GM23338 (cell line): ENCODE results near the gene FBXW4. TPM values are rescaled to one million over a fixed set of nuclear protein-coding genes. Genes with fewer than 3 reads are reported as not detected.

Experiments
- ATAC-seq: fragments of 200-7000 bp; cut with Tn5 transposase; 3 replicates; pipeline ENCODE4 v1.9.1; 2020
- DNase-seq: peaks from one replicate; pipeline ENCODE4 v3.0.0-alpha.2; 2015; ENCODE audit warnings: low spot score
- H2AFZ ChIP-seq: fragments of 200-600 bp; sonication (generic); 2 replicates; pipeline ENCODE4 v1.8.0; 2016; ENCODE audit warnings: antibody characterized with exemption, mild to moderate bottlenecking, moderate library complexity
- H3F3A ChIP-seq: fragments of 200-600 bp; sonication (generic); replicated peaks from 2 replicates; pipeline ENCODE4 v1.8.0; 2017; ENCODE audit warnings: antibody characterized with exemption, mixed run types, low read depth
- H3K27ac ChIP-seq: fragments of 200-600 bp; sonication (generic); 2 replicates; pipeline ENCODE4 v1.6.1; 2016; ENCODE audit warnings: low read depth
- H3K27me3 ChIP-seq: fragments of 200-600 bp; sonication (generic); 2 replicates; pipeline ENCODE4 v1.8.0; 2016; ENCODE audit warnings: mild to moderate bottlenecking, mixed run types, moderate library complexity; ENCODE audit not compliant: insufficient read depth
- H3K36me3 ChIP-seq: fragments of 200-600 bp; sonication (generic); 2 replicates; pipeline ENCODE4 v1.8.0; 2016; ENCODE audit warnings: mild to moderate bottlenecking; ENCODE audit not compliant: insufficient read depth
- H3K4me1 ChIP-seq: fragments of 200-600 bp; sonication (generic); 2 replicates; pipeline ENCODE4 v1.8.0; 2016; ENCODE audit warnings: mild to moderate bottlenecking, moderate library complexity; ENCODE audit not compliant: insufficient read depth
- H3K4me2 ChIP-seq: fragments of 200-600 bp; sonication (generic); 2 replicates; pipeline ENCODE4 v1.7.1; 2017; ENCODE audit warnings: mixed run types
- H3K4me3 ChIP-seq: fragments of 200-600 bp; sonication (generic); 2 replicates; pipeline ENCODE4 v1.6.1; 2016; ENCODE audit warnings: mixed run types
- H3K79me2 ChIP-seq: fragments of 200-600 bp; sonication (generic); replicated peaks from 2 replicates; pipeline ENCODE4 v1.8.0; 2017; ENCODE audit warnings: mild to moderate bottlenecking; ENCODE audit not compliant: insufficient read depth
- H3K9me2 ChIP-seq: fragments of 200-600 bp; sonication (generic); 2 replicates; pipeline ENCODE4 v1.8.0; 2017; ENCODE audit not compliant: insufficient read depth
- H4K20me1 ChIP-seq: fragments of 200-600 bp; sonication (generic); replicated peaks from 2 replicates; pipeline ENCODE4 v1.8.0; 2017; ENCODE audit warnings: mild to moderate bottlenecking; ENCODE audit not compliant: insufficient read depth
- H3K27ac Mint-ChIP-seq: 2 replicates; pipeline ENCODE4 v1.8.0; 2020; ENCODE audit warnings: inconsistent platforms, mild to moderate bottlenecking, moderate library complexity, mixed read lengths
- H3K27me3 Mint-ChIP-seq: 3 replicates; pipeline ENCODE4 v1.8.0; 2022; ENCODE audit warnings: low read depth, mild to moderate bottlenecking, moderate library complexity, mixed read lengths, inconsistent platforms; ENCODE audit not compliant: insufficient read depth, poor library complexity
- H3K36me3 Mint-ChIP-seq: 3 replicates; pipeline ENCODE4 v1.8.0; 2021; ENCODE audit warnings: low read depth, mild to moderate bottlenecking, inconsistent platforms, moderate library complexity, mixed read lengths
- H3K4me1 Mint-ChIP-seq: 3 replicates; pipeline ENCODE4 v1.8.0; 2020; ENCODE audit warnings: mild to moderate bottlenecking, inconsistent platforms, mixed read lengths
- H3K4me3 Mint-ChIP-seq: 3 replicates; pipeline ENCODE4 v1.8.0; 2021; ENCODE audit warnings: moderate library complexity, mild to moderate bottlenecking, inconsistent platforms, mixed read lengths
- H3K9me3 Mint-ChIP-seq: 3 replicates; pipeline ENCODE4 v1.8.0; 2020; ENCODE audit warnings: moderate library complexity, mild to moderate bottlenecking, inconsistent platforms, mixed read lengths
- CREB1 ChIP-seq: fragments of 250-450 bp; sonication (Bioruptor Pico); IDR thresholded peaks from 2 replicates; pipeline ENCODE4 v1.5.0; 2020; ENCODE audit warnings: low read depth, mild to moderate bottlenecking, moderate library complexity
- EZH2 ChIP-seq: fragments of 200-600 bp; sonication (generic); IDR thresholded peaks from one replicate; pipeline ENCODE4 v1.8.0; 2017; ENCODE audit warnings: antibody characterized with exemption, mild to moderate bottlenecking, low read depth; ENCODE audit not compliant: unreplicated experiment
- EZH2phosphoT487 ChIP-seq: fragments of 200-600 bp; sonication (generic); IDR thresholded peaks from one replicate; pipeline ENCODE4 v1.8.1; 2018; ENCODE audit warnings: antibody characterized with exemption; ENCODE audit not compliant: unreplicated experiment
- JUNB ChIP-seq: IDR thresholded peaks from one replicate; pipeline ENCODE4 v1.6.1; 2016; ENCODE audit warnings: antibody characterized with exemption; ENCODE audit not compliant: unreplicated experiment
- NANOG ChIP-seq: IDR thresholded peaks from 2 replicates; pipeline ENCODE4 v1.6.1; 2016; ENCODE audit warnings: antibody characterized with exemption, borderline replicate concordance
- POLR2AphosphoS5 ChIP-seq: IDR thresholded peaks from 2 replicates; pipeline ENCODE4 v1.6.1; 2016; ENCODE audit warnings: antibody characterized with exemption, low read depth
- STAT1 ChIP-seq: IDR thresholded peaks from one replicate; pipeline ENCODE4 v1.6.1; 2016; ENCODE audit warnings: antibody characterized with exemption; ENCODE audit not compliant: unreplicated experiment
- ZNF114 ChIP-seq: fragments of 250-450 bp; sonication (Bioruptor Pico); IDR thresholded peaks from 2 replicates; pipeline ENCODE4 v1.5.0; 2020; ENCODE audit warnings: mild to moderate bottlenecking, moderate library complexity
- ZNF331 ChIP-seq: fragments of 250-450 bp; sonication (Bioruptor Pico); IDR thresholded peaks from 2 replicates; pipeline ENCODE4 v1.5.0; 2020; ENCODE audit warnings: low read depth, mild to moderate bottlenecking, moderate library complexity
- polyA plus RNA-seq: library from polyadenylated mRNA; unstranded; fragments of >200 nt; fragmentation: Nextera tagmentation; extraction: Ambion mirVana; gene quantifications from 2 replicates; pipeline ENCODE4 v1.2.1, GENCODE V29; 2016
- total RNA-seq: library from RNA; depleted of rRNA; stranded (reverse); fragments of >200 nt; shearing (Covaris generic); gene quantifications from 2 replicates; pipeline ENCODE4 v1.2.3, GENCODE V29; 2014
- TF ChIP-seq, protein P1 (sequence below): IDR thresholded peaks from one replicate; pipeline ENCODE4 v1.6.1; 2018; ENCODE audit warnings: antibody characterized with exemption; ENCODE audit not compliant: unreplicated experiment
- TF ChIP-seq, protein P2 (sequence below), 2 experiments: fragments of 200-600 bp in 1 of 2; sonication (generic) in 1 of 2; conservative IDR thresholded peaks; 2 replicates each; pipeline versions ENCODE4 v1.5.1 to v1.6.1; 2016 to 2017; ENCODE audit warnings: antibody characterized with exemption in 2 of 2, low read depth in 2 of 2, mild to moderate bottlenecking in 2 of 2, moderate library complexity in 1 of 2
- TF ChIP-seq, protein P3 (sequence below): fragments of 250-450 bp; sonication (Bioruptor Pico); IDR thresholded peaks from 2 replicates; pipeline ENCODE4 v1.5.0; 2020; ENCODE audit warnings: mild to moderate bottlenecking, moderate library complexity
- TF ChIP-seq, protein P4 (sequence below): IDR thresholded peaks from 2 replicates; pipeline ENCODE4 v1.6.1; 2016; ENCODE audit warnings: antibody characterized with exemption

The FBXW4 gene
- total and polyA plus RNA-seq, 2 experiments from 2014 or later = 8.0 to 18.6 TPM

DNA sequence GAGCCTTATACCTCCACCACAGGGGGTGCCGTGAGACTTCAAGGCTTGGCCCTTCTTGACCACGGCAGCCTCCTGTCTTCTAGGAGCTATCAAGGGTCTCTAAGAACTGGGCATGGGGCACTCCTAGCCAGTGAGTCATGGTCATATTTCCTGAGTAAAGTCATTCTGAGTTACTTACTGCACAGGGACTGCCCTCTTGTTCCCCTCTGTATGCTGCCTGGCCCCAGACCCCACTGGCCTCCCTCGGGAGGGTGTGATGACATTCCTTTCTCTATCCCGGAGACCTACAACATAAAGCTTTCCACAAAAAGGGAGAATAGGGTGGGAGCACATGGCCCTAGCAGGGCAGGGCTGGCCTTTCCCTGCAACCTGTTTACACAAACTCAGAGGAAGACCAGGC lies 85.5 kb downstream of the FBXW4 start:
- Histone ChIP-seq H3K79me2 (no peaks in the 10 kb centered on the region), H3F3A (no peaks in the 10 kb centered on the region), H3K27me3 (no peaks in the 10 kb centered on the region), H3K27ac (no peak overlapping the region), H3K4me2 (no peak overlapping the region), H3K36me3 (no peaks in the 10 kb centered on the region), H2AFZ (no peak overlapping the region), H3K4me1 (peaks cover 7% of the 10 kb centered on the region), H3K9me2 (no peaks in the 10 kb centered on the region), H3K4me3 (no peak overlapping the region), H4K20me1 (no peaks in the 10 kb centered on the region)
- Mint-ChIP-seq H3K27me3 (peaks cover 7% of the 10 kb centered on the region), H3K9me3 (no peaks in the 10 kb centered on the region), H3K4me1 (peaks cover 21% of the 10 kb centered on the region), H3K36me3 (peaks cover 21% of the 10 kb centered on the region; the same call in 2 of the 3 replicates), H3K27ac (no peak overlapping the region), H3K4me3 (no peak overlapping the region)
- TF ChIP-seq, protein P1, sequence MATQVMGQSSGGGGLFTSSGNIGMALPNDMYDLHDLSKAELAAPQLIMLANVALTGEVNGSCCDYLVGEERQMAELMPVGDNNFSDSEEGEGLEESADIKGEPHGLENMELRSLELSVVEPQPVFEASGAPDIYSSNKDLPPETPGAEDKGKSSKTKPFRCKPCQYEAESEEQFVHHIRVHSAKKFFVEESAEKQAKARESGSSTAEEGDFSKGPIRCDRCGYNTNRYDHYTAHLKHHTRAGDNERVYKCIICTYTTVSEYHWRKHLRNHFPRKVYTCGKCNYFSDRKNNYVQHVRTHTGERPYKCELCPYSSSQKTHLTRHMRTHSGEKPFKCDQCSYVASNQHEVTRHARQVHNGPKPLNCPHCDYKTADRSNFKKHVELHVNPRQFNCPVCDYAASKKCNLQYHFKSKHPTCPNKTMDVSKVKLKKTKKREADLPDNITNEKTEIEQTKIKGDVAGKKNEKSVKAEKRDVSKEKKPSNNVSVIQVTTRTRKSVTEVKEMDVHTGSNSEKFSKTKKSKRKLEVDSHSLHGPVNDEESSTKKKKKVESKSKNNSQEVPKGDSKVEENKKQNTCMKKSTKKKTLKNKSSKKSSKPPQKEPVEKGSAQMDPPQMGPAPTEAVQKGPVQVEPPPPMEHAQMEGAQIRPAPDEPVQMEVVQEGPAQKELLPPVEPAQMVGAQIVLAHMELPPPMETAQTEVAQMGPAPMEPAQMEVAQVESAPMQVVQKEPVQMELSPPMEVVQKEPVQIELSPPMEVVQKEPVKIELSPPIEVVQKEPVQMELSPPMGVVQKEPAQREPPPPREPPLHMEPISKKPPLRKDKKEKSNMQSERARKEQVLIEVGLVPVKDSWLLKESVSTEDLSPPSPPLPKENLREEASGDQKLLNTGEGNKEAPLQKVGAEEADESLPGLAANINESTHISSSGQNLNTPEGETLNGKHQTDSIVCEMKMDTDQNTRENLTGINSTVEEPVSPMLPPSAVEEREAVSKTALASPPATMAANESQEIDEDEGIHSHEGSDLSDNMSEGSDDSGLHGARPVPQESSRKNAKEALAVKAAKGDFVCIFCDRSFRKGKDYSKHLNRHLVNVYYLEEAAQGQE = no peak
- TF ChIP-seq POLR2AphosphoS5 (no peak), ZNF114 (CRISPR knock-in tag) (no peak), CREB1 (no peak), JUNB (no peak), STAT1 (no peak), EZH2phosphoT487 (no peak), ZNF331 (CRISPR knock-in tag) (no peak), NANOG (no peak), EZH2 (no peak)
- TF ChIP-seq, protein P2, sequence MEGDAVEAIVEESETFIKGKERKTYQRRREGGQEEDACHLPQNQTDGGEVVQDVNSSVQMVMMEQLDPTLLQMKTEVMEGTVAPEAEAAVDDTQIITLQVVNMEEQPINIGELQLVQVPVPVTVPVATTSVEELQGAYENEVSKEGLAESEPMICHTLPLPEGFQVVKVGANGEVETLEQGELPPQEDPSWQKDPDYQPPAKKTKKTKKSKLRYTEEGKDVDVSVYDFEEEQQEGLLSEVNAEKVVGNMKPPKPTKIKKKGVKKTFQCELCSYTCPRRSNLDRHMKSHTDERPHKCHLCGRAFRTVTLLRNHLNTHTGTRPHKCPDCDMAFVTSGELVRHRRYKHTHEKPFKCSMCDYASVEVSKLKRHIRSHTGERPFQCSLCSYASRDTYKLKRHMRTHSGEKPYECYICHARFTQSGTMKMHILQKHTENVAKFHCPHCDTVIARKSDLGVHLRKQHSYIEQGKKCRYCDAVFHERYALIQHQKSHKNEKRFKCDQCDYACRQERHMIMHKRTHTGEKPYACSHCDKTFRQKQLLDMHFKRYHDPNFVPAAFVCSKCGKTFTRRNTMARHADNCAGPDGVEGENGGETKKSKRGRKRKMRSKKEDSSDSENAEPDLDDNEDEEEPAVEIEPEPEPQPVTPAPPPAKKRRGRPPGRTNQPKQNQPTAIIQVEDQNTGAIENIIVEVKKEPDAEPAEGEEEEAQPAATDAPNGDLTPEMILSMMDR (conservative IDR thresholded peaks at IDR 0.05; ENCODE audit: low read depth in 2 of 2) = no peak
- TF ChIP-seq, protein P3, sequence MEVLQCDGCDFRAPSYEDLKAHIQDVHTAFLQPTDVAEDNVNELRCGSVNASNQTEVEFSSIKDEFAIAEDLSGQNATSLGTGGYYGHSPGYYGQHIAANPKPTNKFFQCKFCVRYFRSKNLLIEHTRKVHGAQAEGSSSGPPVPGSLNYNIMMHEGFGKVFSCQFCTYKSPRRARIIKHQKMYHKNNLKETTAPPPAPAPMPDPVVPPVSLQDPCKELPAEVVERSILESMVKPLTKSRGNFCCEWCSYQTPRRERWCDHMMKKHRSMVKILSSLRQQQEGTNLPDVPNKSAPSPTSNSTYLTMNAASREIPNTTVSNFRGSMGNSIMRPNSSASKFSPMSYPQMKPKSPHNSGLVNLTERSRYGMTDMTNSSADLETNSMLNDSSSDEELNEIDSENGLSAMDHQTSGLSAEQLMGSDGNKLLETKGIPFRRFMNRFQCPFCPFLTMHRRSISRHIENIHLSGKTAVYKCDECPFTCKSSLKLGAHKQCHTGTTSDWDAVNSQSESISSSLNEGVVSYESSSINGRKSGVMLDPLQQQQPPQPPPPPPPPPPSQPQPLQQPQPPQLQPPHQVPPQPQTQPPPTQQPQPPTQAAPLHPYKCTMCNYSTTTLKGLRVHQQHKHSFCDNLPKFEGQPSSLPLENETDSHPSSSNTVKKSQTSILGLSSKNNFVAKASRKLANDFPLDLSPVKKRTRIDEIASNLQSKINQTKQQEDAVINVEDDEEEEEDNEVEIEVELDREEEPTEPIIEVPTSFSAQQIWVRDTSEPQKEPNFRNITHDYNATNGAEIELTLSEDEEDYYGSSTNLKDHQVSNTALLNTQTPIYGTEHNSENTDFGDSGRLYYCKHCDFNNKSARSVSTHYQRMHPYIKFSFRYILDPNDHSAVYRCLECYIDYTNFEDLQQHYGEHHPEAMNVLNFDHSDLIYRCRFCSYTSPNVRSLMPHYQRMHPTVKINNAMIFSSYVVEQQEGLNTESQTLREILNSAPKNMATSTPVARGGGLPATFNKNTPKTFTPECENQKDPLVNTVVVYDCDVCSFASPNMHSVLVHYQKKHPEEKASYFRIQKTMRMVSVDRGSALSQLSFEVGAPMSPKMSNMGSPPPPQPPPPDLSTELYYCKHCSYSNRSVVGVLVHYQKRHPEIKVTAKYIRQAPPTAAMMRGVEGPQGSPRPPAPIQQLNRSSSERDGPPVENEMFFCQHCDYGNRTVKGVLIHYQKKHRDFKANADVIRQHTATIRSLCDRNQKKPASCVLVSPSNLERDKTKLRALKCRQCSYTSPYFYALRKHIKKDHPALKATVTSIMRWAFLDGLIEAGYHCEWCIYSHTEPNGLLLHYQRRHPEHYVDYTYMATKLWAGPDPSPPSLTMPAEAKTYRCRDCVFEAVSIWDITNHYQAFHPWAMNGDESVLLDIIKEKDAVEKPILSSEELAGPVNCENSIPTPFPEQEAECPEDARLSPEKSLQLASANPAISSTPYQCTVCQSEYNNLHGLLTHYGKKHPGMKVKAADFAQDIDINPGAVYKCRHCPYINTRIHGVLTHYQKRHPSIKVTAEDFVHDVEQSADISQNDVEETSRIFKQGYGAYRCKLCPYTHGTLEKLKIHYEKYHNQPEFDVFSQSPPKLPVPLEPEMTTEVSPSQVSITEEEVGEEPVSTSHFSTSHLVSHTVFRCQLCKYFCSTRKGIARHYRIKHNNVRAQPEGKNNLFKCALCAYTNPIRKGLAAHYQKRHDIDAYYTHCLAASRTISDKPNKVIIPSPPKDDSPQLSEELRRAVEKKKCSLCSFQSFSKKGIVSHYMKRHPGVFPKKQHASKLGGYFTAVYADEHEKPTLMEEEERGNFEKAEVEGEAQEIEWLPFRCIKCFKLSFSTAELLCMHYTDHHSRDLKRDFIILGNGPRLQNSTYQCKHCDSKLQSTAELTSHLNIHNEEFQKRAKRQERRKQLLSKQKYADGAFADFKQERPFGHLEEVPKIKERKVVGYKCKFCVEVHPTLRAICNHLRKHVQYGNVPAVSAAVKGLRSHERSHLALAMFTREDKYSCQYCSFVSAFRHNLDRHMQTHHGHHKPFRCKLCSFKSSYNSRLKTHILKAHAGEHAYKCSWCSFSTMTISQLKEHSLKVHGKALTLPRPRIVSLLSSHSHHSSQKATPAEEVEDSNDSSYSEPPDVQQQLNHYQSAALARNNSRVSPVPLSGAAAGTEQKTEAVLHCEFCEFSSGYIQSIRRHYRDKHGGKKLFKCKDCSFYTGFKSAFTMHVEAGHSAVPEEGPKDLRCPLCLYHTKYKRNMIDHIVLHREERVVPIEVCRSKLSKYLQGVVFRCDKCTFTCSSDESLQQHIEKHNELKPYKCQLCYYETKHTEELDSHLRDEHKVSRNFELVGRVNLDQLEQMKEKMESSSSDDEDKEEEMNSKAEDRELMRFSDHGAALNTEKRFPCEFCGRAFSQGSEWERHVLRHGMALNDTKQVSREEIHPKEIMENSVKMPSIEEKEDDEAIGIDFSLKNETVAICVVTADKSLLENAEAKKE (CRISPR knock-in tag) = no peak
- TF ChIP-seq, protein P4, sequence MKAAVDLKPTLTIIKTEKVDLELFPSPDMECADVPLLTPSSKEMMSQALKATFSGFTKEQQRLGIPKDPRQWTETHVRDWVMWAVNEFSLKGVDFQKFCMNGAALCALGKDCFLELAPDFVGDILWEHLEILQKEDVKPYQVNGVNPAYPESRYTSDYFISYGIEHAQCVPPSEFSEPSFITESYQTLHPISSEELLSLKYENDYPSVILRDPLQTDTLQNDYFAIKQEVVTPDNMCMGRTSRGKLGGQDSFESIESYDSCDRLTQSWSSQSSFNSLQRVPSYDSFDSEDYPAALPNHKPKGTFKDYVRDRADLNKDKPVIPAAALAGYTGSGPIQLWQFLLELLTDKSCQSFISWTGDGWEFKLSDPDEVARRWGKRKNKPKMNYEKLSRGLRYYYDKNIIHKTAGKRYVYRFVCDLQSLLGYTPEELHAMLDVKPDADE = no peak
- DNase-seq (no peak), ATAC-seq (no peak)
